Measurements from ENCODE around the gene PON1. TPM values are rescaled to one million over a fixed set of nuclear protein-coding genes. Genes with fewer than 3 reads are reported as not detected.

PON1 gene
- total and polyA plus RNA-seq, 2 of the 8 experiments (the other 6 are each of a cell fraction or from before 2014, with no cell fraction given): not detected

DNA sequence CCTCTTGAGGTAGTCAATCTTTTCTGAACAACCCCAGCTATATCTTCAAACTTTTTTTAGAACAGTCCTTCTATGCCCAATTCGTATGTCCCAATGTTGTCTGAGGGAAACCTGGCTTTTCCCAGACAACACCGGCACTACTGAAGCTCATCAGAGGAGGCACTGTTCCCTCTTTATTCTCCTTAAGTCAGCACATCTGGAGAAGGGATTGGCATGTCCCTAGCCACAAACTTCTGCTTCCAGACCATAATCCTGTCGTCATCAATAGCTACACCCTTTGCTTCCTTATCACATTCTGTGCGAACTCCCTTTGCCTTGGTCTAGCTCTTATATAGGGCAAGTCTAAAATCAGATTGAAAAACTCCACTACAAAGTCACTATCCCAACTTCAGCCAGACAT lies 49.0 kb upstream of the PON1 start:
- no peak overlapping the region for H3K56ac ChIP-seq (replicated peaks; ENCODE audit: insufficient read length, low read depth, low read length)
- ChIA-PET CTCF (ENCODE audit: partially characterized antibody) (interaction anchor here (0.7 to 1.5 kb wide), 8 partner anchors 8 to 375 kb away, joined by 3 to 5 read pairs (median 3); partner anchors contain the start of gene PON3), POLR2A (ENCODE audit: partially characterized antibody) (no interaction called here)
- H3K79me1 ChIP-seq (ENCODE audit: low read depth, low read length): no peaks in the 10 kb centered on the region
- no peaks in the 10 kb centered on the region for H3K79me2 ChIP-seq (ENCODE audit: control insufficient read depth in 1 of 2, insufficient read depth in 2 of 2, low read length in 2 of 2)
- H3K18ac ChIP-seq (ENCODE audit: extremely low read depth, low read length): no peak overlapping the region
- no peak overlapping the region for H4K91ac ChIP-seq (replicated peaks; ENCODE audit: insufficient read length, low read length)
- no peak overlapping the region for H3K27ac ChIP-seq (ENCODE audit: low read depth, low read length)
- no peak overlapping the region for H3K4me2 ChIP-seq (ENCODE audit: insufficient read depth in 1 of 2, low read depth in 2 of 2, low read length in 2 of 2)
- WGBS, 2 experiments (ENCODE audit: extremely low coverage in 1 of 2, insufficient coverage in 1 of 2, insufficient read length in 1 of 2, insufficient replicate concordance in 2 of 2, low coverage in 1 of 2, low lambda C conversion rate in 2 of 2, missing lambda C conversion rate in 1 of 2): 91% methylated on average over 4 of the region's 4 CpGs; no CpG with 5 or more reads in 1 of the 2 experiments
- H3K4me3 ChIP-seq (ENCODE audit: extremely low read depth in 1 of 4, insufficient read depth in 2 of 4, low read depth in 3 of 4, low read length in 4 of 4): no peak overlapping the region
- no peak overlapping the region for H2AFZ ChIP-seq (ENCODE audit: low read length)
- H2BK20ac ChIP-seq (ENCODE audit: low read length): no peak overlapping the region
- no peak overlapping the region for H2BK5ac ChIP-seq (ENCODE audit: low read depth, low read length)
- no peak overlapping the region for H2BK12ac ChIP-seq (ENCODE audit: low read depth, low read length)
- FAIRE-seq (no peak), DNase-seq (ENCODE audit: low read depth in 1 of 2, low spot score in 2 of 2) (no peak)
- no peak overlapping the region for H3K14ac ChIP-seq (ENCODE audit: insufficient read length)
- H3K23ac ChIP-seq (ENCODE audit: insufficient read length): no peak overlapping the region
- peaks cover 0 to 6% of the 10 kb centered on the region in 2 experiments; a peak in 1 of 4 replicates for H3K9me3 ChIP-seq (ENCODE audit: insufficient read depth in 2 of 2, low read depth in 1 of 2, low read length in 1 of 2)
- no peak overlapping the region for H2BK120ac ChIP-seq (replicated peaks; ENCODE audit: low read depth, low read length)
- H3K36me3 ChIP-seq (ENCODE audit: control insufficient read depth in 2 of 4, insufficient read depth in 4 of 4, low read length in 3 of 4): no peaks in the 10 kb centered on the region
- H2AK5ac ChIP-seq (ENCODE audit: low read depth, low read length): no peak overlapping the region
- no peak overlapping the region for H2BK15ac ChIP-seq (ENCODE audit: low read length)
- H3K4ac ChIP-seq (replicated peaks; ENCODE audit: insufficient read length, low read depth, low read length): no peak overlapping the region
- no peak overlapping the region for H3K9ac ChIP-seq (replicated peaks in 1 of 4; ENCODE audit: extremely low read depth in 1 of 4, low read depth in 3 of 4, low read length in 3 of 4)
- H4K20me1 ChIP-seq (replicated peaks in 1 of 2; ENCODE audit: control insufficient read depth in 1 of 2, insufficient read depth in 2 of 2, low read length in 2 of 2): no peaks in the 10 kb centered on the region
- H4K8ac ChIP-seq (ENCODE audit: extremely low read depth, insufficient read depth, low read length): no peak overlapping the region
- no peak overlapping the region for H4K5ac ChIP-seq (ENCODE audit: insufficient read length, low read depth, low read length)
- H3K27me3 ChIP-seq (replicated peaks in 1 of 4; ENCODE audit: control insufficient read depth in 3 of 4, extremely low read depth in 1 of 4, insufficient read depth in 3 of 4, low read length in 3 of 4): no peaks in the 10 kb centered on the region
- H3K4me1 ChIP-seq (replicated peaks in 1 of 4; ENCODE audit: control insufficient read depth in 3 of 4, insufficient read depth in 4 of 4, low read length in 3 of 4): no peaks in the 10 kb centered on the region
- no peaks in the 10 kb centered on the region; the same call in 1 of the 2 replicates for H3K23me2 ChIP-seq (ENCODE audit: low read depth, low read length)
- TF ChIP-seq SIX5 (IDR thresholded peaks at IDR 0.05; ENCODE audit: low read depth, low read length) (no peak), RXRA (IDR thresholded peaks at IDR 0.05; ENCODE audit: insufficient read depth, low read depth, low read length) (no peak), CTCF (IDR thresholded peaks at IDR 0.05; ENCODE audit: control extremely low read depth in 1 of 3, insufficient read depth in 1 of 3, low read depth in 1 of 3, low read length in 3 of 3) (peak in 1 of 3 experiments; percentile 27; a peak in 1 of 4 replicates), POLR2AphosphoS5 (IDR thresholded peaks at IDR 0.05; ENCODE audit: low read depth, low read length) (no peak), SRF (IDR thresholded peaks at IDR 0.05; ENCODE audit: low read depth, low read length) (no peak), RNF2 (IDR thresholded peaks at IDR 0.05; ENCODE audit: borderline replicate concordance, low read depth, low read length, missing control alignments, poor library complexity, severe bottlenecking) (no peak), CTBP2 (IDR thresholded peaks at IDR 0.05; ENCODE audit: borderline replicate concordance, insufficient read depth, insufficient read length, low read length) (no peak), CBX8 (IDR thresholded peaks at IDR 0.05; ENCODE audit: borderline replicate concordance, low read depth, low read length) (no peak), GABPA (IDR thresholded peaks at IDR 0.05; ENCODE audit: borderline replicate concordance, insufficient read depth, low read length) (no peak), MAFK (IDR thresholded peaks at IDR 0.05; ENCODE audit: low read depth, low read length) (0 out of 2 replicates have a peak, but pooled peaks have one; percentile 29)

All from H1 (cell line).